ENCODE results near the gene FKBP11. TPM values are rescaled to one million over a fixed set of nuclear protein-coding genes. Genes with fewer than 3 reads are reported as not detected.

The FKBP11 gene
- total RNA-seq, 1 donor from 2014 or later, result 45.0 TPM

DNA sequence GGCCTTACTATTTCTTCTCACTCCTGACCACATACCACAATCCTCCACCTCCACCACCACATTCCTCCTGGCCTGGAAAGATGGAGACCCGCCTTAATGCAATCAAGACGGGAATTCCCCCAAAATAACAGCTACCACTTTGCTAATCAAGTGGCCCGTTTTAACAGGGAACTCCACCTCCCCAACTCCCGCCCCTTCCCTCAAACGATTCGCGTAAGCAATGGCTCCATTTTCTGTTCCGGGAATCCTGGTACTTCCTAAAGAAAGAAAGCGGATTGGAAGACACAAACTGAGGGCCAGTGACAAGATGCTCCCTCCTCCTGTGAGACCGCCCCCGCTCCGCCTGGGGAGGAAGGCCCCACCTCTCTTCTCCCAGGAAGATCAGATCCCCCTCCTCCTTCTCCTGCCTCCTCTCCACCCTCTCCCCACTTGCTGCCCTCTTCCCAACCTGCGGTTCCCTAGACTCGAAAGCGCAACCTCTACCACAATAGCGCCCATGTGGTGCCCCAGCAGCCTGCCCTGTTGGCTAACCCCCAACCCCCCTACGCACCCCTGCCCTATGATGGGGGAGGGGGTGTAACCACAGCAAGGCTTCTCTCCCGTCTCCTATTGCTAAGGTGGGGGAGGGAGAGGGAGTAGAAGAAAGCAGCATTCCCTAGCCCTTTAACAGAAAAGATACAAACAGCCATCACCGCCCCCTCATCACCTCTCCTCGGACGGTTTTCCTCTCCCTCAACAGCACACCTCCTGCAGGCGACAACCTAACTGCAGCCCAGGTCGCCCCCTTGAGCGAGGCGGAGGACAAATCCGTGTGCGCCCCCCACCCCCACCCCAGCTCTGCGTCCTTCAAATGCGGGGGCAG, 31.2 kb upstream of the FKBP11 start:
- ATAC-seq (peak; percentile 65), DNase-seq (ENCODE audit: low spot score) (peak; percentile 57)

DNA sequence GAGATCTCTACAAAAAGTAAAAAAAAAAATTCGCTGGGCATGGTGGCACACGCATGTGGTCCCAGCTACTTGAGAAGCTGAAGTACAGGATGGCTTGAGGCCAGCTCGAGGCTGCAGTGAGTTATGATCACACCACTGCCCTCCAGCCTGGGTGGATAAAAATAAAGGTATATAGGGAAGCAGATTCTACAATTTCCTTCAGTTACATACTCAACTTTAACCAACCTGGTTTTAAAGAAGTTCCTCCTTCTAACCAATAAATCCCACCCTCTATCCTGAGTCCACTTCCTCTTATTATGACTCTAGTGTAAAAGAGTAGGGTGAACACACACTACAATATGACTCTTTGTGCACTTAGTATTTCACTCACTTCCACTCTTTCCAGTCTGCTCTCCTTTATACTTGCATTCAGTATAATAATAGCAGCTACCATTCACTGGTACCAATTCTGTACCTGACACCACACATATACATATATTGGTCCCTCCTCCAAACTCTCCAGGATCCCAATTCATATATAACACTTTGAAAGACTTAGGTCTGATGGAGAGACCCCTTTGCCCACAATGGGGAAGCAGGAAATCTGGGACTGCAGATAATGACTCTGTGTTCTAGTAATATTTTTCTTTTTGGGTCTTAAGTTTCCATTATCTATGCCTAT, 29.7 kb upstream of the FKBP11 start:
- ATAC-seq, result no peak
- no peak for DNase-seq (ENCODE audit: low spot score)

- DNase-seq (ENCODE audit: low spot score), result no peak
- no peak for ATAC-seq
Measured at GRCh38 chr12:48954061-48954460, 28.8 kb upstream of the FKBP11 start.

DNA sequence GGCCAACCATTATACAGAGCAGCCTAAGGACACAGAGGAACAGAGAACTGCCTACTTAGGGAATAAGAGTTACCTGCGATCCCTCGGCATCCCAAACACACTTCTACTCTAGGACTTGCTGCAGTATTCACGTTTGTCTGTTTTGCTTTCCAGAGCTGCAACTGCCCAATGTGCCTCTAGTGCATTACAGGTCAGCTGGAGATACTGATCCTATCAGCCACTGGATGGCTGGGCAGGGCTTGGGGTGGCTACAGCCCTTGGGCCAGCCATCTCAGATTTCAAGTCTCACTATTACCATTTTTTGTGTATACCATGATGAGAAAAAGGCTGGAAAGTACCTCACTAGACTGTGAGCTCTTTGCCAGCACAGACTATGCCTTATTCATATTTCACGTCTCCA, 27.4 kb upstream of the FKBP11 start:
- ATAC-seq, result no peak
- no peak for DNase-seq (ENCODE audit: low spot score)

GRCh38 chr12:48947727-48948126, 22.4 kb upstream of the FKBP11 start:
- DNase-seq (ENCODE audit: low spot score) (no peak), ATAC-seq (no peak)

DNA sequence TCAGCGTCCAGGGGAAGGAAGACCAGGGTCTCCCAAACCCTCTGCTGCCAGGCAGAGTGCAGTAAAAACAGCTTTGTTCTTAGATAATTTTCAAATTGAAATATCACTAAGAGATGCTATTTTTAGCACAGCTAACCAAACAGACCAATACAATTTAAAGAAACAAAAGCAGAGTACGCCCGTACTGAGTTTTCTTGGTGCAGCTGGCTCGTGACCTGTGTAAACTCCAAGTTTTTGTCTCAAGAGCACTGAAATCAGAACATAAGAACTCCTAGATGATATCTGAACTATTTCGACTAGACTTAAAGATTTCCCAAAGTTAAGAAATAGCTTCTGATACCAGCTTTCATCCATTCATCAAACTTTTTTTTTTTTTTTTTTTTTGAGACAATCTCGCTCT, 21.7 kb upstream of the FKBP11 start:
- DNase-seq (ENCODE audit: low spot score), result no peak
- no peak for ATAC-seq

- ATAC-seq (no peak), DNase-seq (ENCODE audit: low spot score) (no peak)
Measured at GRCh38 chr12:48946205-48946604, 20.9 kb upstream of the FKBP11 start.

GRCh38 chr12:48943221-48943620, 17.9 kb upstream of the FKBP11 start:
- ATAC-seq (no peak), DNase-seq (ENCODE audit: low spot score) (no peak)

DNA sequence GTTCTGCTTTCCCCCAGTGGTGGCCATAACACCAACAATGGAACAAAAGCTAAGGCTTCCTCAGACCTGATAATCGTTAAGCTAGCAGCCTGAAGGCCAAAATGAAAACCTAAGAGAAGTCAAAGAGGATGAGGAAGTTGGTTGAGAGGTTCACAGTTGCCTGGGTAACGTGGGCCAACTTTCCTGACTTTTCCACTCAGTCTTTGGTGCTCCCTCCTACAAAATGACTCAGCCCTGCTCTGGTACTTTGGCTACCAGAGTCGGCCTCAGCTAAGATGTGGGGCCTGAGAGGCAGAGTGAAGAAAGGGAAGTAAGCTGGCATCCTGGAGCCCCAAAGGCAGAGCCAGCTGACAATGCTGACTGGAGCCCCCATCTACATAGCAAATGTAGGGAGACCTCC, 14.9 kb upstream of the FKBP11 start:
- DNase-seq (ENCODE audit: low spot score) (no peak), ATAC-seq (no peak)

GRCh38 chr12:48938805-48939204, 13.5 kb upstream of the FKBP11 start:
- ATAC-seq (no peak), DNase-seq (ENCODE audit: low spot score) (no peak)

- DNase-seq (ENCODE audit: low spot score) (no peak), ATAC-seq (no peak)
Measured at GRCh38 chr12:48937170-48937569, 11.9 kb upstream of the FKBP11 start.

- ATAC-seq, result peak; percentile 89
- DNase-seq (ENCODE audit: low spot score), result peak; percentile 68
Measured at GRCh38 chr12:48936379-48936979, 11.2 kb upstream of the FKBP11 start.

GRCh38 chr12:48934312-48934706, 9.0 kb upstream of the FKBP11 start:
- DNase-seq (ENCODE audit: low spot score) (no peak), ATAC-seq (no peak)

DNA sequence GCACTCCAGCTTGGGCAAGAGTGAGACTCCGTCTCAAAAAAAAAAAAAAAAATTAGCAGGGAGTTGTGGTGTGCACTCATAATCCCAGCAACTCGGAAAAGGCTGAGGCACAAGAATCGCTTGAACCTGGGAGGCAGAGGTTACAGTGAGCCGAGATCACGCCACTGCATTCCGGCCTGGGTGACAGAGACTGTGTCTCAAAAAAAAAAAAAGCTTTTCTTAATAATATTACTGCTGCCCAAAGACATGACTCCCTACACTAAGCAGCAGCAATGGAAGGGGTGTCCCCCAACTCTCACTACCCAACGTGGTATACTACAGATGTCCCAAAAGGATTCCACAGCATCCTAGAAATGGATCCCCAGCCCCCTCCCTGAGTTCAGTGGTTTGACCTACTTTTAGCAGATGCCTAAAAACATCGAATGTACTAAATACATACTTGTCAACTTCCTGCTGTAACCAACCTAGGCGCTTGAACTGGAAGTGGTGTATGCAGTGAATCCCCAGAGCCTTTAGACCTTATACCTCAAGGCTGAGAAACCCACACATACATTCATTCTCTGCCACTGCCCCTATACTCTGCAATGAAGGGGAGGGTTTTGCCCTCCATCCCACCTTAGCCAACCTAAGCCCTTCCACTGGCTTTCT, 8.5 kb upstream of the FKBP11 start:
- no peak for ATAC-seq
- no peak for DNase-seq (ENCODE audit: low spot score)

DNA sequence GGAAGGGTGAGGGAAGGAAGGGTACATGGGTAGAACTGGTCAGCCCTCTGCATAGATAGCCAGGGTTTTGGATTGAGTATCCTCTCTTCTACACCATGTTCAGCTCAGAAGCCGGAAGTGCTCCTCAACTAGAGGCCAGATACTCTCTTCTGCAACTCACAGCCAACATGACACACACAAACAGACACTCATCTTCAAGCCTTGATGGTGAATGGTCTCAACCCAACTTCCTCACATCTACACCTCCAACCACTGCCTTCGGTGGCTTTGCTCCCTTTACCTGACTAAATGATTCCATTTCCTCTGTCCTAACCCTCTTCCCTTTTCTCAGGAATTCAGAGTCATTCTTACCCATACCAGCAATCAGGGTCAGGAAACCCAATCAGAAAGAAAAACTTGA, 7.6 kb upstream of the FKBP11 start:
- no peak for ATAC-seq
- DNase-seq (ENCODE audit: low spot score), result no peak

GRCh38 chr12:48930475-48930874, 5.2 kb upstream of the FKBP11 start:
- ATAC-seq (no peak), DNase-seq (ENCODE audit: low spot score) (no peak)

DNA sequence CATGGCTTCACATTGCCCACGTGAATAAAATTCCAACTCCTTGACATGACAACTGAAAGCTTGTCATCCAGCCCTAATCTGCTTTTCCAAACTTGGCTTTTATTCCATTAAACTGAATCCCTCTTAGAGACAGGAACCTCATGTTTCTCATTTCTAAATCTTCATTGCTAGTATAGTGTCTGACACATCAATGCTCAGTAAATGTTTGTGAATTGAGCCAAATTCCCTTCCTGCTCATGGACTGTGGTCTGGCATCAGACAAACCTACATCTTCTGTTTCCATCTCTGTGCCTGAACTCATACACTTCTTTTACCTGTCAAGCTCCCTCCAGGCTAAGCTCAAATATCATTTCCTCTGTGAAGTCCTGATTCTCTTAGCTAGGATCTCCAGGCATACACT, 4.3 kb upstream of the FKBP11 start:
- ATAC-seq (no peak), DNase-seq (ENCODE audit: low spot score) (no peak)

DNA sequence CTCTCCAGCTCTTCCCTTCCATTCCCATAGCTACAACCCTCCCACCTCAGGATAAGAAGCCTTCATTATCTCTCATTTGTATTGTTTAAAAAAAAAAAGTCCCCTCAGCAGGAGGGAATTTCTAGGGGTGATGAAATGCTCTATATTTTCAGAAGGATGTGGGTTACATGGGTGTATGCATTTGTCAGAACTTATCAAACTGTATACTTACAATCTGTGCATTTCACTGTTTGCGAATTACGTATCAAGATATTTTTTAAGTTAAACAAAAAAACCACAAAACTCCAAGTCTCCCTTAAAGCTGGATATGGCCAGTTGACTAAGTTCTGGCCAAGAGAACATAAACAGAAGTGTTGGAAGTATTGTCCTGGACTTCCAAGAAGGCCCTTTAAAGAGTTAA, 2.0 kb upstream of the FKBP11 start:
- no peak for DNase-seq (ENCODE audit: low spot score)
- ATAC-seq, result no peak

GRCh38 chr12:48924617-48925303, 532 bp downstream of the FKBP11 start:
- peak; percentile 48 for DNase-seq (ENCODE audit: low spot score)

DNA sequence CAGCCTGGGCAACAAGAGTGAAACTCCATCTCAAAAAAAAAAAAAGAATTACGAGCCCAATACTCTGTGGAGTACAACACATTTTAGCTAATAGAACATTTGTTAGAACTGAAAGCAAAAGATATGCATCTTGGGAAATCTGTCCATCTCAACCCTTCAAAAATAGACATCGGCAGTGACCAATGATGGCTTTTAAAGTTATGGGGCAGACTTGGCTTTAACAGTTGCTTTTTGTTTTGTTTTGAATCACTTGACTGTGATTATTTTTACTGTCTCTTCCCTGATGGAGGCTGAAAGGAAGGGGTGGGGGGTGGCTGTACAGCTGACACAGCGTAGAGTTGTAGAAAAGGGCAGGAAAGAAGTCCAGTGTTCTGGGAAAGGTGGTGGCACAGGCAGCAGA, 2.2 kb downstream of the FKBP11 start:
- no peak for ATAC-seq

More at GRCh38 chr12:48924617-48925303, 532 bp downstream of the FKBP11 start:
- peak; percentile 67 for ATAC-seq

More for the DNA sequence above, 2.2 kb downstream of the FKBP11 start:
- DNase-seq (ENCODE audit: low spot score), result no peak

All from left lobe of liver (tissue), 2 donors.